ENCODE data around the gene KCTD21.

GRCh38 chr11:78158987-78159652, 29.3 kb downstream of the KCTD21 start:
- TF ChIP-seq POLR2AphosphoS5 (IDR thresholded peaks at IDR 0.05; ENCODE audit: borderline replicate concordance, low read depth, low read length) (no peak), EZH2 (IDR thresholded peaks at IDR 0.05) (no peak)
